Measurements from ENCODE around the gene KIAA0825.

KIAA0825 gene

DNA sequence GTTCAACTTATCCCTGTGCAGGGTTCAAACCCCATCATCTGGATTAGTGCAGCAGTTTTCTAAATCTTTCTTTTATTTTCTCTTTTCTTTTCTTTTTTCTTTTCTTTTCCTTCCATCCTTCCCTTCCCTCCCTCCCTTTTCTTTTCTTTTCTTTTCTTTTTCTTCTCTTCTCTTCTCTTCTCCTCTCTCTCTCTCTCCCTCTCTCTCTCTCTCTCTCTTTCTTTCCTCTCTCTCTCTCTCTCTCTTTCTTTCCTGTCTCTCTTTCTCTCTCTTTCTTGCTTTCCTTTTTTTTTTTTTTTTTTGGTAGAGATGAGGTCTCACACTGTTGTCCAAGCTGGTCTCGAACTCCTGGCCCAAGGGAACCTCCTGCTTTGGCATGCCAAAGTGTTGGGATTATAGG lies 53.6 kb downstream of the KIAA0825 start:
- DNase-seq (ENCODE audit: low read depth in 1 of 2, low spot score in 1 of 2) = no peak
- TF ChIP-seq JUND (IDR thresholded peaks at IDR 0.05; ENCODE audit: low read depth) = no peak
- in situ Hi-C loops (cut with HindIII; ENCODE audit: low pct_unique_long_range_greater_than_20kb, low sequenced_read_pairs) = no loop called here

DNA sequence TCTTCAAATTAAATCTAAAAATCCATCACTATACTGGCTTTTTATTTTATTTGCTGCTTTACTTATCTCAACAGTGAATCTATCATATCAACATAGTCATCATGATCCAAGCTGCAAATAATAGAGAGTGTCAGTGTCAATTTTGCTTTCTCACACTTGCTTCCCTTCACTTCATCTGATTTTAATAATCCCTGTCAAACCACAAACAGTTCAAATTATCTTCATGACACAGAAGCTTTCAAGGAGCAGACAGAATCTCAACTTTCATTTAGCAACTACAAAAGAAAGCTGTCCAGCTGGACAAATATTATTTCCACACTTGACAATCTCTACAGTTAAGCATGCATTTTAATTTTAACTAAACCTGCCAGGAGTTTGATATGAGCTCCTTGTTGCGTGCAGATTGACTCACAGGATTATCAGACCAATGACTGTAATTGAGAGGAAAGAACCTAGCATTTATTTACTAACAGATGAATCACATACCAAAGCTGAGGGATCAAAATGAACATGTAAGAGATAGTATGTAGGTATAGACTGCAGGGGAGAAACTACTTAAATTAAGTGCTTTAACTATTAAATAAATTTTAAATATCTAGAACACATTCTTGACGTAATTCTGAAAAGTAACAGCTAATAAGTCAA lies 56.0 kb downstream of the KIAA0825 start:
- peak in 1 of 2 experiments; percentile 5 for DNase-seq (ENCODE audit: low read depth in 1 of 2, low spot score in 1 of 2)
- in situ Hi-C loops (cut with HindIII; ENCODE audit: low pct_unique_long_range_greater_than_20kb, low sequenced_read_pairs) = no loop called here
- no peak for TF ChIP-seq JUND (IDR thresholded peaks at IDR 0.05; ENCODE audit: low read depth)

DNA sequence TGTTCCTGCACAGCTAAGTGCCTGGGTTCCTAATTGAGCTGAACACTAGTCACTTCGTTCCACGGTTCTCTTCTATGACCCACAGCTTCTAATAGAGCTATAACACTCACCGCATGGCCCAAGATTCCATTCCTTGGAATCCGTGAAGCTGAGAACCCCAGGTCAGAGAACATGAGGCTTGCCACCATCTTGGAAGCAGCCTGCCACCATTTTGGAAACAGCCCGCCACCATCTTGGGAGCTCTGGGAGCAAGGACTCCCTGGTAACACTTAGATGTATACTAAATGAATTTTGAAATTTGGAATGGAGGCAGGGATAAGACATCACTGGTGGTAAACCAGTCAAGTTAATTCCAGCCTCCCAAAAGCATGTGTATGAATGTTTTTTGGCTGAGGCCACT lies 60.4 kb downstream of the KIAA0825 start:
- TF ChIP-seq JUND (IDR thresholded peaks at IDR 0.05; ENCODE audit: low read depth) = no peak
- in situ Hi-C loops (cut with HindIII; ENCODE audit: low pct_unique_long_range_greater_than_20kb, low sequenced_read_pairs) = no loop called here
- DNase-seq (ENCODE audit: low read depth in 1 of 2, low spot score in 1 of 2) = no peak

DNA sequence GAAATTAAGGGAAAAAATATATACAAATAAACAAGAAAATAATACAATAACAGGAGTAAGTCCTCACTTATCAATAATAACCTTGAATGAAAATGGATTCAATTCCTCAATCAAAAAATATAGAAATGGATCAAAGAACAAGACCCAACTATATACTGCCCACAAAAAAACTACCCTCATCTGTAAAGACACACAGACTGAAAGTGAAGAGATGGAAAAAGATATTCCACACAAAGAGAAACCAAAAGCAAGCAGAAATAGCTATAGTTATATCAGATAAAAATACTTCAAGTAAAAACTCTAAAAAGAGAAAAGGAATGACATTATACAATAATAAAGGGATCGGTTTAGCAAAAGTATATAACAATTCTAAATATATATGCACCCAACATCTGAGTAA lies 66.5 kb downstream of the KIAA0825 start:
- TF ChIP-seq JUND (IDR thresholded peaks at IDR 0.05; ENCODE audit: low read depth) = no peak
- DNase-seq (ENCODE audit: low read depth in 1 of 2, low spot score in 1 of 2) = no peak
- in situ Hi-C loops (cut with HindIII; ENCODE audit: low pct_unique_long_range_greater_than_20kb, low sequenced_read_pairs) = no loop called here

DNA sequence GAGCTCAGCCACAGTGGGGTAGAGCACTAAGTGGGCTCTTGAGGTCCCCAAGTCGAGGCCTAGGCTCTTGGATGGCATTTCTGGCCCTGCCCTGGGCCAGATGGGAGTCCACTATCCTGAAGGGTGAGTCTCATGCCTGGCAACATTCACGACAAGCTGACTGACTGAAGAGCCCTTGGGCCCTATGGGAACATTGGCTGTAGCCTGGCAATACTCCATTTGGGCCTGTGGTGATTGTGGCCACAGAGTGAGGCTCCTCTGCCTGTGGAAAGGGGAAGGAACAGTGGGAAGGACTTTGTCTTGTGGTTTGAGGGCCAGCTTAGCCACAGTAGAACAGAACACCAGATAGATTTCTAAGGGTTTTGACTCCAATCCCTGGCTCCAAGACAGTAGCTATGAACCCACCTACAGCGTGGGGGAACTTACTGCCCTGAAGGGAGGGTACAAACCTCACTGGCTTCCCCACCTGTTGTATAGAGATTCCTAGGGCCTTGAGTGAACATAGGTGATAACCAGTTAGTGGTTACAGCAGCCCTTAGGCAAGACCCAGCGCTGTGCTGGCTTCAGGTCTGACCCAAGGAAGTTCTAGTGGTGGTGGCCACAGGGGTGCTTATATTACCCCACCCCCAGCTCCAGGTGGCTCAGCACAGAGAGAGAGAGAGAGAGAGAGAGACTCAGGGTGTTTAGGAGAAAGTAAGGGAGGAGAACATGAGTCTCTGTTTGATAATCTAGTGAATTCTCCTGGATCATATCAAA lies 72.4 kb downstream of the KIAA0825 start:
- in situ Hi-C loops (cut with HindIII; ENCODE audit: low pct_unique_long_range_greater_than_20kb, low sequenced_read_pairs) = no loop called here
- DNase-seq (ENCODE audit: low read depth in 1 of 2, low spot score in 1 of 2) = no peak
- no peak for TF ChIP-seq JUND (IDR thresholded peaks at IDR 0.05; ENCODE audit: low read depth)

DNA sequence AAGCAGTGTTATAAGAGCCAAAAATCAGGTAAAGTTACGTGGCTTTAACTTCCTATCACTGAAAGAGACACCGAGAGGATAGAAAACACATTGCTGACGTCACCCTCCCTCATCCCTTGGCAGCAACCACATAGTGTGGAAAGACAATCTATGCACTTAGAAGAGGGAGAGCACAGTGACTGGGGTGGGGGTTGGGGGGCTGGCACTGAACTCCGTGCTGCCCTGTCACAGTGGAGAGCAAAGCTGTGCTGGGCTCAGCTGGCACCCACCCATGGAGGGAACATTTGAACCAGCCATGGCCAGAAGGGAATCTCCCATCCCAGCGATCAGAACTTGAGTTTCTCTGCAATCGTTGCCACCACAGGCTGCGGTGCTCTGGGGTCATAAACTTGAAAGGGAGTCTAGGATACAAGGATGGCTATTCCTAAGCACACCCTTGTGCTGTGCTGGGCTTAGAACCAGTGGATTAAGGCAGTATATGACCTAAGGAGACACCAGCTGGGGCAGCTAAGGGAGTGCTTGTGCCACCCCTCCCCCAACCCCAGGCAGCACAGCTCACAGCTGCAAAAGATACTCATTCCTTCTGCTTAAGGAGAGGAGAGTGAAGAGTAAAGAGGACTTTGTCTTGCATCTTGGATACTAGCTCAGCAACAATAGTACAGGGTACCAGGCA lies 73.4 kb downstream of the KIAA0825 start:
- in situ Hi-C loops (cut with HindIII; ENCODE audit: low pct_unique_long_range_greater_than_20kb, low sequenced_read_pairs) = no loop called here
- DNase-seq (ENCODE audit: low read depth in 1 of 2, low spot score in 1 of 2) = no peak
- TF ChIP-seq JUND (IDR thresholded peaks at IDR 0.05; ENCODE audit: low read depth) = no peak

DNA sequence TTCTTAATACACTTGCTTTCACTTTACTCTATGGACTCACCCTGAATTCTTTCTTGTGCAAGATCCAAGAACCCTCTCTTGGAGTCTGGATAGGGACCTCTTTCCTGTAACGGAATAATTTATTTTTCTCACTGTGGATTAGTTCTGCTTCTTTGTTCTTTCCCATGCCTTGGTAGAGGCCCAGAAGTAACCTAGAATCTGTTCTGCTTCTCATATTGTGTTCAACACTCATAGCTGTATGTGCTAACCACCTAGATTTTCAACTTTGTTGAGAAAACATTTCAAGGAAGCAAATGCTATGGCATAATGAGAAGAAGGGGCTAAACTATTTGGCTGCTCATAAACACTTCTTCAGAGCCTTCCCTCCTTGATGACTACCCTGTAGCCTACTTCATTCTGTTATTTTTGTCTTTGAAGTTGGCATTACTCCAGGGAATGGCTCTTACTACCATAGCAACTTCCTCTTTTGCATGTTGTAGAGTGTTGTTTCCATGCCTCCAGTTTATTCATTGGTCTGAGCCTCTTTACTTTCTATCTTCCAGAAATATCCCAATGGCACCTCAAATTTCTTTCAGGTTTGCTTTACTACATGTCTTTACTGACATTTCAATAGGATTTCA lies 74.3 kb downstream of the KIAA0825 start:
- TF ChIP-seq JUND (IDR thresholded peaks at IDR 0.05; ENCODE audit: low read depth) = no peak
- no peak for DNase-seq (ENCODE audit: low read depth in 1 of 2, low spot score in 1 of 2)
- in situ Hi-C loops (cut with HindIII; ENCODE audit: low pct_unique_long_range_greater_than_20kb, low sequenced_read_pairs) = no loop called here

DNA sequence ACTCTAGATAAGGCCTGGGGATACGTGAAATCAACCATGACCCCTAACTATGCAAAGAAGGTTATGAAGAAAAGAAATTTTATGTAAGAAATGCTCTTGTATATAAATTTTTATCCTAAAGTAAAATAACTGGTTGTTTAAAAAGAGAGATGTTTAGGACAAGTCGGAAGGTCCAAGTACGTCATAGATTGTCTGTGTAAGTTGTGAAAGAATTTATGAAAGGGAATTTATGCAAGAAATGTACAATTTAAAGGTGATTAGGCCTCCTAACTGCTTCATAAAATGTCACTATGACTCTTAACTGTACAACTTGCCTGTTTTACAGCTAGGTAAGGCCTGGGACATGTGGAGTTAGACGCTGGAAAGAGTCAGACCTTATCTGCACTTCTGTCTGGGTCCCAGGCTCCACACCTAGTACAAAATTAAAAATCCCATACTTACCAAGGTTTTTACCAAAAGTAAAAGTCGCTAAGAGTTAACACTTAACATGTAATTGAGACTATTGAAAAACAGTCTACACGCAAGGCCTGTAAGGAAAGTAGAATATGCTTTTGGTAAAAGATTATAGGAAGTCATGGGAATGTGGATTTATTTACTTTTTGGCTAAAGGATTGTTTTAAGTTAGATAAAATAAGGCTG lies 77.4 kb downstream of the KIAA0825 start:
- no peak for TF ChIP-seq JUND (IDR thresholded peaks at IDR 0.05; ENCODE audit: low read depth)
- in situ Hi-C loops (cut with HindIII; ENCODE audit: low pct_unique_long_range_greater_than_20kb, low sequenced_read_pairs) = no loop called here
- peak in 1 of 2 experiments; percentile 28 for DNase-seq (ENCODE audit: low read depth in 1 of 2, low spot score in 1 of 2)

DNA sequence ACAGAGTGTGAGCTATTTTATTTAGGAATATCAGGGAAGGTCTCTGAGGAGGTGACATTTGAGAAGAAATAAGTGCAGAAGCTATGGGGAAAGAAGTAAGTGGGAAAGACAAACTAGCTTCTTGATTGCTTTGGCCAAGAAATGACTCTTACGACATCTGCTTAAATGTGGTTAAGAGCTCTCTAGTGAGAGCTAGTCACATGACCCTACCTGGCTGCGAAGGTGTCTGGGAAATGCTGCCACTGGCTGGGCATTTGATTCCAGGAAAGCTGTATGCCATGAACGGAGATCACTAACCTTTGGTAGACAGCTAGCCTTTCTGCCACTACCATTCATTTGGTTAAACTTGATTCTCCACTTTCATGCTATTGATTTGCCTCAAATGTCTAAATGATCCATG lies 80.1 kb downstream of the KIAA0825 start:
- no peak for DNase-seq (ENCODE audit: low read depth in 1 of 2, low spot score in 1 of 2)
- in situ Hi-C loops (cut with HindIII; ENCODE audit: low pct_unique_long_range_greater_than_20kb, low sequenced_read_pairs) = no loop called here
- no peak for TF ChIP-seq JUND (IDR thresholded peaks at IDR 0.05; ENCODE audit: low read depth)

DNA sequence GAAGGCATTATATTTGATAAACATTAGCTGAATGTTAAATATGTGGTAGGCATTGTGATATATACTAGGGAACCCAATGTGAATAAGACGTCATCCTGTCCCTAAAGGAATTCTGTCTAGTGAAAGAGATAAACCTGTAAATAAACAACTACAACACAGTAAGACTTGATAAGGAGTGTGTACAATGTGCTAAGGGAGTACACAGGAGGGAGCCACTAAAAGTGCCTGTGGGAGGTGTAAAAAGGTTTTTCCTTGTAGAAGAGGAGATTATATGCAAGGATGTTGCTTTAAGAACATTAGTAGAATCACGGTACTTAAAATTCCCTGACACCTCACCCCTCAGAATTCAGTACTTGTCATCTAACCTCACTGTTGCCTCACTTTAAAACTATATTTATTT lies 91.7 kb downstream of the KIAA0825 start:
- no peak for DNase-seq (ENCODE audit: low read depth in 1 of 2, low spot score in 1 of 2)
- in situ Hi-C loops (cut with HindIII; ENCODE audit: low pct_unique_long_range_greater_than_20kb, low sequenced_read_pairs) = no loop called here
- TF ChIP-seq JUND (IDR thresholded peaks at IDR 0.05; ENCODE audit: low read depth) = no peak

DNA sequence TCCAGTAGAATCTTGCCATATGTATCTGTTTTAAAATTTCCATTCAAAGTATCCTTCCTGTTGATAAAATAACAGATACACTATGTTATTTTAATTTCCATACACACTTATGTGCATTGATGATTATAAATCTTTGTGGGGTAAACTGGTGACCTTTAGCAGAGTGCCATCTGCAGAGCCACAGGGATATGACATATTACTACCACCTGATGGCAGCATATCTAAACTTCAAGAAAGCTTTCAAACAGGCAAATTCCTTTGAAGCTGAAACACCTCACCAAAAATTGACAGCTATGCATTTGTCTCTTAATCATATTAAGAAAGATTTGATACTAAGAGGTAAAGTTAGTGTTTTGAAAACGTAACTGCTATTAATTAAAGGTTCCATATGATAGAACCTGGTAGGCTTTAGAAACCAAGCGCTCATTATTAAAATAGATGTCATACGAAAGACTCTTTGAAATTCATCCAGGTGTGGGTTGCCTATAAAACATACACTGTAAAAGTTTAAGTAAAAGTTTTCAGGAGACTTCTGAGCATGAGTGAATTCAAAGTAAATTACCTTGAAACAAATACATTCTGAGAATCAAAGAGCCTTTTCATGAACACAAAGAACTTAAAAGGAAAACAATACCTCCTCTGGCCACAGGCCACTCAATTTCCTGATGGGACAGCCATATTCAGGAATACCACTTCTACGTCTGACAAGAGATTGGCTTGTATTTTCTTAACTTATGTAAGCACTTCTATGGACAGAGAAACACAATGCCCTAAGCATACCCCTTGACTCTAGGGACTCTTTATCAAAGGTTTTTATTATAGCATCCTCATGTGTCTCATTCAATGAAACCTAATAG lies 93.3 kb downstream of the KIAA0825 start:
- no peak for TF ChIP-seq JUND (IDR thresholded peaks at IDR 0.05; ENCODE audit: low read depth)
- DNase-seq (ENCODE audit: low read depth in 1 of 2, low spot score in 1 of 2) = peak; percentile 31 to 65
- in situ Hi-C loops (cut with HindIII; ENCODE audit: low pct_unique_long_range_greater_than_20kb, low sequenced_read_pairs) = no loop called here

DNA sequence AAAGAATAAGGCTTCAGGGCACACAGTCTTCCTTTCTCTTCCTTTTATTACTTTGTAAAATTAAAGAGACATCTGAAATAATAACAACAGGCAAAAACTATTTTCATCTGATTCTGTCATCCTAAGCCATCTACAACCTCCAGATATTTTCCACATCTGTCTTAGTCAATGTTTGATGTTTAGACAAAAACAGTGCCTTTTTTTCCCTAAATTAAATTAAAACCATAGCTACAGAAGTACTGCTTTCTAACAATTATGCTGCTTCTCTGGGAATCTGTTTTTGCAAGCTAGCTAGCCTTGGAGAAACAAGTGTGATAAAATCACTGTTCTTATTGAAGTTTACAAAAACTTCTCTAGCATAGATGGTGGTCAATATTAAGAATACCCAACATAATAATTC lies 95.4 kb downstream of the KIAA0825 start:
- no peak for DNase-seq (ENCODE audit: low read depth in 1 of 2, low spot score in 1 of 2)
- in situ Hi-C loops (cut with HindIII; ENCODE audit: low pct_unique_long_range_greater_than_20kb, low sequenced_read_pairs) = no loop called here
- no peak for TF ChIP-seq JUND (IDR thresholded peaks at IDR 0.05; ENCODE audit: low read depth)
